GM19240 (cell line): ENCODE measurements around the gene GLCCI1.

Experiments
- DNase-seq: peaks from one replicate; pipeline ENCODE4 v3.0.0; 2011; ENCODE audit warnings: low spot score; ENCODE audit not compliant: insufficient read length

GLCCI1 gene

DNA sequence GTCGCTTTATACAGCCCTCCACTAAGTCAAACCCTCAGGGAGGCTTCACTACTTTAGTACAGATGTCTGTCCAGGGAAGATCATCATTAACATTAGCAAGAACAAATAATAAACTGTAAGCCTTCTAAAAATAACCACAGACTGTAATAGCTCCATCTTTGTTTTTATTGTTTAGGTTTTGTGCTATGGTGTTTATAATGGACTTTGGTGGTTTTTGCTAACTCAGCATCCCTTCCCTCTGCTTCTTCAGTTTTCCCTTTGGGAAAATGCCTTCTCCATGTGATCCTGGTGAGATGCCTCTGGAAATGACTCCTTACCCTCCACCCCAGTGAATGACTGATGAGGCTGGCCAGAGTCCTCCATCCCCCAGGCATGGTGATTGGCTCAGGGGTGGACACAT is 162.1 kb downstream of the GLCCI1 start:
- no peak for DNase-seq

- no peak for DNase-seq
Observed at GRCh38 chr7:8131694-8132605, 163.4 kb downstream of the GLCCI1 start.

- DNase-seq: no peak
Observed at GRCh38 chr7:8133188-8133848, 164.7 kb downstream of the GLCCI1 start.

DNA sequence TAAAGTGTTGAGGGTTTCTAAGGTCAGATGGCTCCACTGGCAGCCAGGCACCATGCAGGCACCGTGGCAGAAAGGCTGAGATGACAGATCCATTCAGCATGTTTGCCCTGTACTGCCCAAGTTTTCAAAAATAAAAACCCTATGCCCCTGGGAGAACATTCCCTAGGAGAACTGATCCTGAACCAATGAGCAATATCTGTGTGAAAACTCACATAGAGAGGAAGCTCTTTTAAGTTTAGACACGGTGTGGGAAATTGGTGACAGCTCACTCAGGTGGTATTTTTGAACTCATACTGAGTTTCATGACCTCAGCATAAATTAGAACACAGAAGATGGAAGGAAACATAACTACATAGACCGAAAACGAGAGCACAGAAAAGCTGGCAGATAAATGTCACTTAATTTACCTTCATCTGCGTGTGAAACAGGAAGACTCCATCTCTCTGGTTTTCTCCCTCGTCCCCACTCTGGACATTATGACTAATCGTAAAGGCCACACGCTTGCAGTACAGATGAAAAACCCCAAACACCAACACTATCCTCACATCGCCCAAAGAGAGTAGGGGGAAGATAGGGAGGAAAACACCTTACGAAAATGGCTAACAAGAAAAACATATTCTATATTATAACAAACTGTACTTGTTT is 165.6 kb downstream of the GLCCI1 start:
- no peak for DNase-seq

- DNase-seq: no peak
Observed at GRCh38 chr7:8135417-8135816, 166.8 kb downstream of the GLCCI1 start.

DNA sequence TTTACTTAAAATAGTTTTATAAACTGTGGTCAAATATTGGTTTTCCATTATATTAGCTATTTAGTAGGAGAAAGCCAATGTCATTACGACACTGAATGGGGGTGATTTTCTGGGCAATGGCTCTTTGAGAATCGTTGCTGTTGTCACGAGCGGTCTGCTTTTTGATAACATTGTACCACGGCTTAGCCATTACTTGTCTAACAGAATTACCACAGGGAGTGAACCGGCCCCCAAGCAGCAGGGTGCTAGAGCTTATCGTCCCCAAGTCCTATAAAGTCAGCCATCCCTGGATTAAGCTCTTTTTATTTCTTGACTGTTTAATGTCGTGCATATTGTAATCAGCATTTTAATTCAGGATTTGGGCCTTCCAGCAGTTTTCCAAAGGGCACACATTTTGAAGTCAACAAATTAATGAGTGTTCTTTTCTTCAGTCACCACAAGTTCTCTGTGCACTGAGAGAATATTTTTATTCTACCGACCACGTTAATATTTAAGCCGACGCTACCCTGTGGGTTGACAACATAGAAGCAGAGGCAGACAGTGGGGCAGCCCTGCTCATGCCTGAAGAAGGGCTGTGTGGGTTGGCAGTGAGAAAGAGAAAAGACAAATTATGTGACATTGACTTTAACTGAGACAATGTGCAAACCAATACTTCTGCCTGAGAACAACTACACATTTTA is 167.6 kb downstream of the GLCCI1 start:
- no peak for DNase-seq
